Naive thymus-derived CD4-positive, alpha-beta T cell (primary cell): ENCODE data around the gene TMUB2. TPM values are rescaled to one million over a fixed set of nuclear protein-coding genes. Genes with fewer than 3 reads are reported as not detected.

ENCODE experiments used
- ATAC-seq: fragments of 150-1000 bp; cut with Tn5 transposase; 2 replicates; pipeline ENCODE4 v1.10.0; 2021; ENCODE audit warnings: mild to moderate bottlenecking, moderate library complexity
- CTCF ChIA-PET: fragments of 350-600 bp; sonication (Branson Sonifier 250); formaldehyde crosslinking; loops from one replicate; lab custom pipeline; 2021; ENCODE audit warnings: antibody characterized with exemption; lab: Charles Lee
- POLR2A ChIA-PET: fragments of 350-600 bp; sonication (Branson Sonifier 250); formaldehyde crosslinking; loops from one replicate; lab custom pipeline; 2021; ENCODE audit warnings: antibody characterized with exemption, inconsistent platforms; lab: Charles Lee
- DNase-seq, 9 donors: peaks; one replicate each; pipeline versions ENCODE4 v3.0.0 to v3.0.0-alpha.2; 2020 to 2022; ENCODE audit warnings: mixed read lengths in 1 of 9
- H3K27ac ChIP-seq: one replicate; pipeline ENCODE4 v1.7.0; 2013; ENCODE audit warnings: mild to moderate bottlenecking, low read depth, low read length, moderate library complexity
- H3K27me3 ChIP-seq, 2 donors: one replicate each; pipeline ENCODE4 v1.7.0; 2013; ENCODE audit warnings: low read length in 2 of 2, mild to moderate bottlenecking in 2 of 2, moderate library complexity in 2 of 2; ENCODE audit not compliant: control insufficient read depth in 2 of 2, insufficient read depth in 2 of 2
- H3K36me3 ChIP-seq, 3 experiments: 1 replicate in 2 of 3; 2 replicates in 1 of 3; pipeline ENCODE4 v1.7.0; 2013; ENCODE audit warnings: low read length in 3 of 3, mild to moderate bottlenecking in 3 of 3, moderate library complexity in 1 of 3; ENCODE audit not compliant: insufficient read depth in 3 of 3, control insufficient read depth in 2 of 3
- H3K4me1 ChIP-seq, 2 donors: one replicate each; pipeline ENCODE4 v1.7.0; 2013; ENCODE audit warnings: low read length in 2 of 2, mild to moderate bottlenecking in 2 of 2, moderate library complexity in 1 of 2; ENCODE audit not compliant: control insufficient read depth in 2 of 2, insufficient read depth in 2 of 2
- H3K4me3 ChIP-seq: 2 replicates; pipeline ENCODE4 v1.7.0; 2013; ENCODE audit warnings: mild to moderate bottlenecking, low read length
- H3K9me3 ChIP-seq, 3 experiments: 1 replicate in 2 of 3; 2 replicates in 1 of 3; pipeline ENCODE4 v1.7.0; 2013; ENCODE audit warnings: low read length in 3 of 3; ENCODE audit not compliant: control insufficient read depth in 2 of 3
- H3K27ac Mint-ChIP-seq, 9 donors: one replicate each; pipeline ENCODE4 v1.8.0; 2020 to 2022; ENCODE audit warnings: mixed read lengths in 9 of 9, mild to moderate bottlenecking in 8 of 9, moderate library complexity in 5 of 9, inconsistent platforms in 2 of 9
- H3K27me3 Mint-ChIP-seq, 5 donors: one replicate each; pipeline ENCODE4 v1.8.0; 2021 to 2022; ENCODE audit warnings: mixed read lengths in 5 of 5, mild to moderate bottlenecking in 1 of 5
- H3K36me3 Mint-ChIP-seq, 5 donors: one replicate each; pipeline ENCODE4 v1.8.0; 2020 to 2022; ENCODE audit warnings: mixed read lengths in 5 of 5, mild to moderate bottlenecking in 3 of 5, inconsistent platforms in 1 of 5
- H3K4me1 Mint-ChIP-seq, 7 donors: one replicate each; pipeline ENCODE4 v1.8.0; 2020 to 2022; ENCODE audit warnings: mixed read lengths in 7 of 7, mild to moderate bottlenecking in 3 of 7, inconsistent platforms in 1 of 7
- H3K4me3 Mint-ChIP-seq, 10 donors: one replicate each; pipeline ENCODE4 v1.8.0; 2020 to 2022; ENCODE audit warnings: mild to moderate bottlenecking in 10 of 10, mixed read lengths in 10 of 10, moderate library complexity in 6 of 10, inconsistent platforms in 2 of 10
- H3K9me3 Mint-ChIP-seq, 11 donors: one replicate each; pipeline ENCODE4 v1.8.0; 2020 to 2022; ENCODE audit warnings: mixed read lengths in 11 of 11, mild to moderate bottlenecking in 4 of 11, inconsistent platforms in 1 of 11, moderate library complexity in 1 of 11
- intact Hi-C, 2 donors: fragments of 100-400 bp; cut with micrococcal nuclease; formaldehyde crosslinking; loops; one replicate each; pipeline ENCODE4 v1.15.1; 2023
- polyA plus RNA-seq, 2 donors: library from polyadenylated mRNA; unstranded; fragments of 300-500 nt; fragmentation: Illumina TruSeq; gene quantifications; one replicate each; pipeline ENCODE4 v1.2.3, GENCODE V29; 2021
- total RNA-seq, 6 experiments: library from RNA in 5 of 6; stranded (reverse) in 5 of 6; gene quantifications; 1 replicate in 5 of 6; 2 replicates in 1 of 6; pipeline ENCODE4 v1.2.3 and lab custom pipeline; 2021 to 2026

The TMUB2 gene
- total and polyA plus RNA-seq, 7 experiments from 2014 or later = 21.8 to 56.0 (median 39.3) TPM

GRCh38 chr17:44176257-44176656, 10.5 kb upstream of the TMUB2 start:
- H3K36me3 Mint-ChIP-seq = peaks cover 0 to 9% (median 3%) of the 10 kb centered on the region in 5 donors
- CTCF ChIA-PET = no interaction called here
- Histone ChIP-seq H3K27ac (no peak overlapping the region), H3K4me1 (no peaks in the 10 kb centered on the region), H3K4me3 (no peak overlapping the region), H3K27me3 (no peaks in the 10 kb centered on the region), H3K36me3 (peaks cover 0 to 31% (median 0%) of the 10 kb centered on the region in 3 experiments), H3K9me3 (no peaks in the 10 kb centered on the region)
- H3K4me1 Mint-ChIP-seq = peaks cover 0 to 5% (median 0%) of the 10 kb centered on the region in 7 donors
- no peaks in the 10 kb centered on the region for H3K27me3 Mint-ChIP-seq
- H3K4me3 Mint-ChIP-seq = no peak overlapping the region
- intact Hi-C loops = no loop called here
- POLR2A ChIA-PET = no interaction called here
- peak overlapping the region in 2 of 9 donors; percentile 38 to 40 for H3K27ac Mint-ChIP-seq
- DNase-seq (no peak), ATAC-seq (no peak)
- H3K9me3 Mint-ChIP-seq = no peaks in the 10 kb centered on the region

GRCh38 chr17:44176671-44177501, 9.9 kb upstream of the TMUB2 start:
- Histone ChIP-seq H3K27ac (no peak overlapping the region), H3K9me3 (no peaks in the 10 kb centered on the region), H3K4me3 (no peak overlapping the region), H3K4me1 (no peaks in the 10 kb centered on the region), H3K27me3 (no peaks in the 10 kb centered on the region), H3K36me3 (peaks cover 0 to 35% (median 0%) of the 10 kb centered on the region in 3 experiments)
- Mint-ChIP-seq H3K4me3 (no peak overlapping the region), H3K9me3 (no peaks in the 10 kb centered on the region), H3K27me3 (no peaks in the 10 kb centered on the region), H3K27ac (peak overlapping the region in 3 of 9 donors; percentile 38 to 48 (median 40)), H3K4me1 (peaks cover 2 to 8% (median 3%) of the 10 kb centered on the region in 7 donors), H3K36me3 (peaks cover 0 to 12% (median 7%) of the 10 kb centered on the region in 5 donors)
- ChIA-PET POLR2A (no interaction called here), CTCF (no interaction called here)
- intact Hi-C loops = no loop called here
- ATAC-seq (no peak), DNase-seq (no peak)

- Histone ChIP-seq H3K4me1 (no peaks in the 10 kb centered on the region), H3K36me3 (peaks cover 0 to 42% (median 0%) of the 10 kb centered on the region in 3 experiments), H3K27ac (no peak overlapping the region), H3K9me3 (no peaks in the 10 kb centered on the region), H3K27me3 (no peaks in the 10 kb centered on the region), H3K4me3 (no peak overlapping the region)
- ATAC-seq (no peak), DNase-seq (no peak)
- ChIA-PET CTCF (no interaction called here), POLR2A (no interaction called here)
- H3K27ac Mint-ChIP-seq = peak overlapping the region in 1 of 9 donors; percentile 69
- peaks cover 0 to 17% (median 8%) of the 10 kb centered on the region in 5 donors for H3K36me3 Mint-ChIP-seq
- intact Hi-C loops = no loop called here
- H3K4me3 Mint-ChIP-seq = no peak overlapping the region
- no peaks in the 10 kb centered on the region for H3K27me3 Mint-ChIP-seq
- H3K9me3 Mint-ChIP-seq = no peaks in the 10 kb centered on the region
- H3K4me1 Mint-ChIP-seq = peaks cover 4 to 11% (median 6%) of the 10 kb centered on the region in 7 donors
Observed at GRCh38 chr17:44177640-44178039, 9.1 kb upstream of the TMUB2 start.

GRCh38 chr17:44178133-44178532, 8.6 kb upstream of the TMUB2 start:
- H3K27ac ChIP-seq = no peak overlapping the region
- no peaks in the 10 kb centered on the region for H3K9me3 ChIP-seq
- no peak overlapping the region for H3K4me3 Mint-ChIP-seq
- intact Hi-C loops = no loop called here
- H3K4me1 ChIP-seq = no peaks in the 10 kb centered on the region
- H3K4me1 Mint-ChIP-seq = peaks cover 4 to 12% (median 7%) of the 10 kb centered on the region in 7 donors
- POLR2A ChIA-PET = interaction anchor here (0.8 kb wide), 1 partner anchor 14 kb away, joined by 3 read pairs; no protein-coding TSS in a partner anchor
- CTCF ChIA-PET = no interaction called here
- ATAC-seq (no peak), DNase-seq (no peak)
- no peak overlapping the region for H3K4me3 ChIP-seq
- no peaks in the 10 kb centered on the region for H3K27me3 Mint-ChIP-seq
- H3K36me3 ChIP-seq = peaks cover 0 to 47% (median 0%) of the 10 kb centered on the region in 3 experiments
- H3K27ac Mint-ChIP-seq = no peak overlapping the region
- H3K9me3 Mint-ChIP-seq = no peaks in the 10 kb centered on the region
- peaks cover 0 to 17% (median 8%) of the 10 kb centered on the region in 5 donors for H3K36me3 Mint-ChIP-seq
- H3K27me3 ChIP-seq = no peaks in the 10 kb centered on the region

GRCh38 chr17:44183024-44183423, 3.7 kb upstream of the TMUB2 start:
- intact Hi-C loops = loop anchor here in 1 of 2 donors (10.0 kb wide), 1 partner anchor 168 kb away; the partner anchor contains the start of gene TMEM101
- Mint-ChIP-seq H3K4me1 (peaks cover 25 to 54% (median 41%) of the 10 kb centered on the region in 7 donors), H3K27ac (peak overlapping the region in 1 of 9 donors; percentile 43), H3K4me3 (peak overlapping the region in 4 of 10 donors; percentile 6 to 34 (median 28)), H3K27me3 (no peaks in the 10 kb centered on the region), H3K9me3 (no peaks in the 10 kb centered on the region), H3K36me3 (peaks cover 0 to 13% (median 5%) of the 10 kb centered on the region in 5 donors)
- Histone ChIP-seq H3K9me3 (no peaks in the 10 kb centered on the region), H3K27ac (no peak overlapping the region), H3K36me3 (peaks cover 0 to 34% (median 0%) of the 10 kb centered on the region in 3 experiments), H3K4me3 (no peak overlapping the region), H3K4me1 (peaks cover 18 to 29% of the 10 kb centered on the region in 2 donors), H3K27me3 (no peaks in the 10 kb centered on the region)
- CTCF ChIA-PET = interaction anchor here (1.0 kb wide), 1 partner anchor 23 kb away, joined by 3 read pairs; no protein-coding TSS in a partner anchor
- DNase-seq (no peak), ATAC-seq (no peak)
- POLR2A ChIA-PET = interaction anchor here (0.8 to 8.2 kb wide), 2 partner anchors 18 to 210 kb away, joined by 3 to 128 read pairs; partner anchors contain the start of gene ATXN7L3

GRCh38 chr17:44184212-44184810, 2.5 kb upstream of the TMUB2 start:
- Histone ChIP-seq H3K27ac (no peak overlapping the region), H3K9me3 (no peaks in the 10 kb centered on the region), H3K27me3 (no peaks in the 10 kb centered on the region), H3K4me3 (no peak overlapping the region), H3K36me3 (peaks cover 0 to 33% (median 0%) of the 10 kb centered on the region in 3 experiments), H3K4me1 (peaks cover 23 to 35% of the 10 kb centered on the region in 2 donors)
- POLR2A ChIA-PET = interaction anchor here (0.5 to 8.2 kb wide), 4 partner anchors 17 to 1186 kb away, joined by 3 to 128 read pairs (median 5); partner anchors contain the start of genes ATXN7L3, HROB and MPP2
- DNase-seq (no peak), ATAC-seq (no peak)
- Mint-ChIP-seq H3K27me3 (no peaks in the 10 kb centered on the region), H3K4me1 (peaks cover 36 to 64% (median 47%) of the 10 kb centered on the region in 7 donors), H3K36me3 (peaks cover 0 to 8% (median 7%) of the 10 kb centered on the region in 5 donors), H3K9me3 (no peaks in the 10 kb centered on the region), H3K4me3 (peak overlapping the region in 7 of 10 donors; percentile 27 to 100 (median 98)), H3K27ac (peak overlapping the region in 5 of 9 donors; percentile 38 to 100 (median 79))
- intact Hi-C loops = loop anchor here in 1 of 2 donors (10.0 kb wide), 1 partner anchor 170 kb away; the partner anchor contains the start of gene TMEM101
- CTCF ChIA-PET = interaction anchor here (1.4 to 3.3 kb wide), 2 partner anchors 26 to 34 kb away, joined by 3 to 25 read pairs; no protein-coding TSS in a partner anchor
